Central memory CD8-positive, alpha-beta T cell (primary cell): ENCODE data around the gene HUWE1.
A peak's percentile ranks its signal among the peaks of the same experiment; 100 is the strongest.
"Not testable (repeated sequence)": the region's sequence is repeated elsewhere in the genome, so short reads cannot be mapped to it uniquely, and the experiment has no call there.

ENCODE experiments used
- ATAC-seq: fragments of 150-1000 bp; cut with Tn5 transposase; replicated peaks from 2 replicates; pipeline ENCODE4 v1.10.0; 2022; ENCODE audit warnings: mild to moderate bottlenecking, moderate FRiP score, moderate number of reproducible peaks; ENCODE audit not compliant: poor library complexity, severe bottlenecking; ENCODE audit errors: extremely low read depth
- DNase-seq, 2 donors: peaks; one replicate each; pipeline ENCODE4 v3.0.0; 2021; ENCODE audit warnings: low spot score in 2 of 2
- H3K27ac Mint-ChIP-seq: one replicate; pipeline ENCODE4 v1.8.0; 2022; ENCODE audit warnings: low read depth, mild to moderate bottlenecking, moderate library complexity, mixed read lengths
- H3K27me3 Mint-ChIP-seq: one replicate; pipeline ENCODE4 v1.8.0; 2022; ENCODE audit warnings: mixed read lengths
- H3K36me3 Mint-ChIP-seq: one replicate; pipeline ENCODE4 v1.8.0; 2022; ENCODE audit warnings: mild to moderate bottlenecking, moderate library complexity, mixed read lengths; ENCODE audit not compliant: insufficient read depth
- H3K4me1 Mint-ChIP-seq: one replicate; pipeline ENCODE4 v1.8.0; 2022; ENCODE audit warnings: mixed read lengths
- H3K4me3 Mint-ChIP-seq: one replicate; pipeline ENCODE4 v1.8.0; 2022; ENCODE audit warnings: mild to moderate bottlenecking, moderate library complexity, mixed read lengths
- H3K9me3 Mint-ChIP-seq: one replicate; pipeline ENCODE4 v1.8.0; 2022; ENCODE audit warnings: mixed read lengths

HUWE1 gene

GRCh38 chrX:53686151-53686885, at the start of gene HUWE1:
Gene HUWE1, minus strand, starts transcription at chrX:53686719. Its CDS starts 32,612 bp downstream, at chrX:53654107.
- H3K4me3 Mint-ChIP-seq: peak within 1 kb of the TSS; percentile 86
- peak within 1 kb of the TSS; percentile 90 for H3K27ac Mint-ChIP-seq
- DNase-seq (peak; percentile 66 to 70), ATAC-seq (peak; percentile 20)
- H3K4me1 Mint-ChIP-seq: peaks cover 34% of the 10 kb centered on the region
- H3K27me3 Mint-ChIP-seq: no peaks in the 10 kb centered on the region
- no peaks in the 10 kb centered on the region for H3K9me3 Mint-ChIP-seq
- H3K36me3 Mint-ChIP-seq: peaks cover 22% of the 10 kb centered on the region

- Mint-ChIP-seq H3K9me3 (no peaks in the 10 kb centered on the region), H3K4me1 (peaks cover 8% of the 10 kb centered on the region), H3K4me3 (no peak overlapping the region), H3K36me3 (no peaks in the 10 kb centered on the region), H3K27me3 (no peaks in the 10 kb centered on the region), H3K27ac (peak overlapping the region; percentile 43)
- DNase-seq: no peak
- no peak for ATAC-seq
Measured at GRCh38 chrX:53732797-53733196, 46.3 kb upstream of the HUWE1 start.

- H3K4me3 Mint-ChIP-seq: no peak overlapping the region
- H3K27ac Mint-ChIP-seq: no peak overlapping the region
- no peak for DNase-seq
- H3K4me1 Mint-ChIP-seq: peaks cover 8% of the 10 kb centered on the region
- H3K27me3 Mint-ChIP-seq: no peaks in the 10 kb centered on the region
- ATAC-seq: no peak
- H3K36me3 Mint-ChIP-seq: no peaks in the 10 kb centered on the region
- H3K9me3 Mint-ChIP-seq: no peaks in the 10 kb centered on the region
Measured at GRCh38 chrX:53729751-53730150, 43.2 kb upstream of the HUWE1 start.

- no peak for DNase-seq
- no peaks in the 10 kb centered on the region for H3K36me3 Mint-ChIP-seq
- H3K4me3 Mint-ChIP-seq: no peak overlapping the region
- peaks cover 8% of the 10 kb centered on the region for H3K4me1 Mint-ChIP-seq
- no peaks in the 10 kb centered on the region for H3K27me3 Mint-ChIP-seq
- ATAC-seq: no peak
- no peaks in the 10 kb centered on the region for H3K9me3 Mint-ChIP-seq
- H3K27ac Mint-ChIP-seq: no peak overlapping the region
Measured at GRCh38 chrX:53728506-53728905, 42.0 kb upstream of the HUWE1 start.

- Mint-ChIP-seq H3K27me3 (no peaks in the 10 kb centered on the region), H3K27ac (no peak overlapping the region), H3K36me3 (no peaks in the 10 kb centered on the region), H3K9me3 (no peaks in the 10 kb centered on the region), H3K4me3 (no peak overlapping the region), H3K4me1 (no peaks in the 10 kb centered on the region)
- DNase-seq (no peak), ATAC-seq (no peak)
Measured at GRCh38 chrX:53724872-53725271, 38.4 kb upstream of the HUWE1 start.

- Mint-ChIP-seq H3K27me3 (no peaks in the 10 kb centered on the region), H3K9me3 (no peaks in the 10 kb centered on the region), H3K4me3 (no peak overlapping the region), H3K27ac (no peak overlapping the region), H3K4me1 (no peaks in the 10 kb centered on the region), H3K36me3 (no peaks in the 10 kb centered on the region)
- ATAC-seq: no peak
- no peak for DNase-seq
Measured at GRCh38 chrX:53723381-53723780, 36.9 kb upstream of the HUWE1 start.

GRCh38 chrX:53721610-53722009, 35.1 kb upstream of the HUWE1 start:
- not testable (repeated sequence) for H3K4me1 Mint-ChIP-seq, H3K27me3 Mint-ChIP-seq, DNase-seq, H3K9me3 Mint-ChIP-seq, H3K4me3 Mint-ChIP-seq, ATAC-seq, H3K27ac Mint-ChIP-seq, H3K36me3 Mint-ChIP-seq

GRCh38 chrX:53719666-53720065, 33.1 kb upstream of the HUWE1 start:
- H3K27me3 Mint-ChIP-seq, ATAC-seq, H3K36me3 Mint-ChIP-seq, H3K27ac Mint-ChIP-seq, H3K4me3 Mint-ChIP-seq, H3K9me3 Mint-ChIP-seq, DNase-seq: not testable (repeated sequence)
- H3K4me1 Mint-ChIP-seq: peaks cover 24% of the 10 kb centered on the region

GRCh38 chrX:53718073-53718472, 31.6 kb upstream of the HUWE1 start:
- H3K4me1 Mint-ChIP-seq: peaks cover 38% of the 10 kb centered on the region
- ATAC-seq (no peak), DNase-seq (no peak)
- H3K4me3 Mint-ChIP-seq: no peak overlapping the region
- H3K9me3 Mint-ChIP-seq: no peaks in the 10 kb centered on the region
- no peaks in the 10 kb centered on the region for H3K27me3 Mint-ChIP-seq
- peaks cover 1% of the 10 kb centered on the region for H3K36me3 Mint-ChIP-seq
- H3K27ac Mint-ChIP-seq: peak overlapping the region; percentile 51

- ATAC-seq (no peak), DNase-seq (no peak)
- no peaks in the 10 kb centered on the region for H3K27me3 Mint-ChIP-seq
- peaks cover 38% of the 10 kb centered on the region for H3K4me1 Mint-ChIP-seq
- peak overlapping the region; percentile 96 for H3K27ac Mint-ChIP-seq
- peak overlapping the region; percentile 49 for H3K4me3 Mint-ChIP-seq
- peaks cover 1% of the 10 kb centered on the region for H3K36me3 Mint-ChIP-seq
- H3K9me3 Mint-ChIP-seq: no peaks in the 10 kb centered on the region
Measured at GRCh38 chrX:53717205-53717604, 30.7 kb upstream of the HUWE1 start.

GRCh38 chrX:53716328-53717088, 30.0 kb upstream of the HUWE1 start:
- Mint-ChIP-seq H3K9me3 (no peaks in the 10 kb centered on the region), H3K4me3 (peak overlapping the region; percentile 49), H3K36me3 (peaks cover 3% of the 10 kb centered on the region), H3K27me3 (no peaks in the 10 kb centered on the region), H3K4me1 (peaks cover 38% of the 10 kb centered on the region), H3K27ac (peak overlapping the region; percentile 96)
- DNase-seq: peak in 1 of 2 donors; percentile 23
- ATAC-seq: peak; percentile 48

- Mint-ChIP-seq H3K36me3 (peaks cover 3% of the 10 kb centered on the region), H3K4me3 (peak overlapping the region; percentile 80), H3K4me1 (peaks cover 38% of the 10 kb centered on the region), H3K27me3 (no peaks in the 10 kb centered on the region), H3K27ac (peak overlapping the region; percentile 92), H3K9me3 (no peaks in the 10 kb centered on the region)
- no peak for DNase-seq
- ATAC-seq: no peak
Measured at GRCh38 chrX:53715346-53715924, 28.9 kb upstream of the HUWE1 start.
